Spinal cord (tissue), 10 donors: ENCODE results near the gene SMIM11. TPM values are rescaled to one million over a fixed set of nuclear protein-coding genes. Genes with fewer than 3 reads are reported as not detected.
"Not testable (repeated sequence)": the region's sequence is repeated elsewhere in the genome, so short reads cannot be mapped to it uniquely, and the experiment has no call there.

Experiments used
- DNase-seq, 6 donors: peaks; one replicate each; pipeline versions ENCODE4 v3.0.0 to v3.0.0-alpha.2; 2013 to 2015; ENCODE audit warnings: low spot score in 6 of 6, low read depth in 4 of 6
- H3K27ac ChIP-seq: one replicate; pipeline ENCODE4 v1.5.1; 2013; ENCODE audit warnings: low read depth, low read length, control low read depth
- H3K27me3 ChIP-seq: one replicate; pipeline ENCODE4 v1.6.1; 2013; ENCODE audit warnings: low read length; ENCODE audit not compliant: control insufficient read depth, insufficient read depth
- H3K36me3 ChIP-seq: one replicate; pipeline ENCODE4 v1.6.1; 2013; ENCODE audit warnings: low read length; ENCODE audit not compliant: control insufficient read depth, insufficient read depth
- H3K4me1 ChIP-seq: one replicate; pipeline ENCODE4 v1.6.1; 2013; ENCODE audit warnings: low read length; ENCODE audit not compliant: control insufficient read depth, insufficient read depth
- H3K4me3 ChIP-seq: one replicate; pipeline ENCODE4 v1.5.1; 2013; ENCODE audit warnings: low read depth, low read length, control low read depth
- H3K9me3 ChIP-seq: one replicate; pipeline ENCODE4 v1.6.1; 2013; ENCODE audit warnings: low read length; ENCODE audit not compliant: control insufficient read depth, insufficient read depth
- WGBS: methylation state at CpG from one replicate; pipeline ENCODE4 v1.1.5; 2013; ENCODE audit warnings: missing lambda C conversion rate; ENCODE audit not compliant: insufficient coverage; 5-methylcytosine and 5-hydroxymethylcytosine counted together
- polyA plus RNA-seq, 2 donors: library from polyadenylated mRNA; unstranded; fragments of 120-200 nt; gene quantifications; one replicate each; pipeline ENCODE4 v1.2.1, GENCODE V29; 2013; ENCODE audit not compliant: insufficient read length in 2 of 2
- total RNA-seq, 2 donors: library from RNA; depleted of rRNA in 1 of 2; stranded (reverse); fragments of 120-200 nt in 1 of 2; fragments of >200 nt in 1 of 2; gene quantifications; one replicate each; pipeline versions ENCODE4 v1.2.3 to v1.2.4, GENCODE V29; 2013 to 2014
- donor health status: healthy.

SMIM11 gene
- total and polyA plus RNA-seq, 4 donors = 9.8 to 39.6 (median 12.1) TPM

DNA sequence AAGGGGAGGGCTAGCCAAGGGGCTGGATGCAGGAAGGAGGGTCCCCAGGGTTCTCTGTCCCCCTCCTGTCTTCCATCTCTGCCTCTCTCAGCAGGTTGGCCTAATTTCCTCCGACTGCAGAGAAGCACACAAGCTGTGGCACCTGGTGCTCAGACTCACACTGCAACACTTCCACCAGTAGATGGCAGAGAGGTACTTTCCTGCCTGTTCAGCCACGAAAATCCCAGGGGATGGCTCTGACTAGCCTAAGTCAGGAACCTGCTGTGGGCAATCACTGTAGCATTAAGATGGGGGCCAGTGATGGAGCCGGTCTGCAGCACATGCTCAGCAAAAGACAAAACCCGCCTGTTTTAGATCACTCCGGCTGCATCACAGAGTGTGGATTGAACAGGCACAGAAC, 54.4 kb downstream of the SMIM11 start:
- not testable (repeated sequence) for H3K27ac ChIP-seq, DNase-seq, H3K9me3 ChIP-seq, H3K4me3 ChIP-seq, H3K27me3 ChIP-seq, H3K4me1 ChIP-seq, H3K36me3 ChIP-seq
- no CpG with 5 or more reads among the region's 5 CpGs for WGBS

Other genes starting within 250 kb of the SMIM11 start
- gene KCNE2, start 11.5 kb upstream of the SMIM11 start, total RNA-seq = 1 to 10 TPM in 1 of 2 donors, under 1 TPM in 1; 0.30 to 1.0 TPM
- 1 to 10 TPM in 1 of 2 donors, under 1 TPM in 1; 0.86 to 1.3 TPM for gene KCNE2, start 11.5 kb upstream of the SMIM11 start, polyA plus RNA-seq
- gene SMIM34, start 48.4 kb downstream of the SMIM11 start, total RNA-seq = under 1 TPM in 1 of 2 donors, not detected in 1; 0.11 TPM
- gene SMIM34, start 48.4 kb downstream of the SMIM11 start, polyA plus RNA-seq = under 1 TPM; 0.33 to 0.92 TPM
- gene KCNE1, start 136.7 kb downstream of the SMIM11 start, total RNA-seq = 1 to 10 TPM in 1 of 2 donors, under 1 TPM in 1; 0.69 to 2.2 TPM
- gene KCNE1, start 136.7 kb downstream of the SMIM11 start, polyA plus RNA-seq = 1 to 10 TPM; 1.7 to 2.7 TPM
- gene RCAN1, start 239.6 kb downstream of the SMIM11 start, total RNA-seq = 10 to 100 TPM; 42.4 to 91.6 TPM
- gene RCAN1, start 239.6 kb downstream of the SMIM11 start, polyA plus RNA-seq = 100 to 1,000 TPM in 1 of 2 donors, 10 to 100 TPM in 1; 90.5 to 107 TPM